Stimulated activated CD4-positive, alpha-beta T cell treated with anti-CD3 and anti-CD28 coated beads, TNF-alpha, amount 100 ng/mL, for 1 hour (primary cell): ENCODE data around the gene FARSB.
"Not testable (repeated sequence)": the region's sequence is repeated elsewhere in the genome, so short reads cannot be mapped to it uniquely, and the experiment has no call there.

Source experiments
- DNase-seq, 3 donors: peaks; one replicate each; pipeline ENCODE4 v3.0.0-alpha.2; 2020; ENCODE audit warnings: low read depth in 3 of 3, low spot score in 1 of 3

Gene FARSB

DNA sequence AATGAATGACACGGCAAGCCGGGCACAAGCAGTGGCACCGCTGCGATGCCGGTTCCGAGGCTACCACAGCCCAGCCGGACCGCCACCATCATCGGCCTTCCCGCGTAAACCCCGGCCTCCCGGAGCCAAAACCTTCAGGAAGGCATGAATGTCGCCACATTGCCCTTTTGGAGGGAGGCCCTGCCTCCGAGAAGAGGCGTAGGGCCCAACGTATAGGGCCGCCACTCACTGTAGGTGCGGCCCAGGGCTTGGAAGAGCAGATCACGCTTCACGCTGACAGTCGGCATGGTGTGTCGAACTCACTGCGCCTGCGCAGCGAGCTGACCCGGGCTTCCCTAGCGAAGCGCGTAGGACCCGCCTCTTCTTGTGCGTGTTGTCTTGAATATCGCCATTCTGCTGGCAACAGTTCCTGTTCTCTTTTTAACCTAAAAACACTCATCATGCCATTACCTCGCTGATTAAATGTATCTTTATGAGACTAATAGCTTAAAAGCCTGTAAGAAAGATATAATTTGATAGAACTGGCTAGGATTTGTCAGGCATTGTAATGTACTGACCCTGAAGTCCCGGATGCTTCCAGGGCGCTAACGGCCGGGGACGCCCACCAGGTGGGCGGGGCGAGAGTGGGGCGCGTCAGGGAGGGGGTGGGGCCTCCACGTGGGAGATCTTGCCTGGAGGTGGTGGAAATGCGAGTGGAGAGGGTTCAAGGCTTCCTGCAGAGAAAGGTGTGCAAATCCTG, at the start of gene FARSB:
Gene FARSB (minus strand): TSS at position 306 of the 739 bp plus-strand sequence. CDS start 19 bp downstream, at position 287.
- peak; percentile 84 to 91 (median 85) for DNase-seq

DNA sequence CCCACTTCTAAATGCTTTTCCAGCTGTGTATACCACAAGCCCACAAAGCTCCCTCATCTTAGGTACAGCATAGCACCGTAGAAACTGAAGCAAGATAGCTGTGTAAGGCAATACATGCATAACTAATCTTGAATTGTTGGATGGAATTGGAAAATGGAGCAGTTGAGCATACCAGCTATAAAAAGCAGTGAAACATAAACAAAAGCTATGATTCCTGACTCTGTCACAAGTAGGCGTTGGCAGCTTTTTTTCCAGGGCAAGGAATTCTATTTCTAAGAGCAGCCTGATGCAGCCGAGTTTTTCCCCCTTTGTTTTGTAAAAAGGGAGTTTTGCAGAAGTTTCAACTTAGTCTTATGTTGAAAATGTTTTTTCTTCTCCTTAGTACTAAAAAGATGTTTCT, 48.0 kb upstream of the FARSB start:
- no peak for DNase-seq

DNA sequence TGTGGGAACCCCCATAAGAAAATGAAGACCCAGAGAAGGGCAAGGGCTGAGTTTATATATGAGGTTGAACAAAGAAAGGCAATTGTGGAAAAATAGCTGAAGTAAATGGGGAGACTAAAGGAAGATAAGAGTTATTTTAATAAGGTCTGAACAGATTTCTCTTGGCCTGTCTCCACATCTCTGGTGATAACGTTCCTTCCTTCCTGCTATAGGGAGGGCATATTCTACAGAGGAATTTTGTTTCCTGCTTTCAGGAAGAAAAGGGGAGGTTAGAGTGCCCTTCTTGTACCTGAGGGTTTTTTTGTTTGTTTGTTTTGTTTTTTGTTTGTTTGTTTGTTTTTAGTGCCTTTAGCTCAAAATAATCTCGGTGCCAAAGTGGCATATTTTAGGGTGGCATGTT, 47.2 kb upstream of the FARSB start:
- DNase-seq = no peak

DNA sequence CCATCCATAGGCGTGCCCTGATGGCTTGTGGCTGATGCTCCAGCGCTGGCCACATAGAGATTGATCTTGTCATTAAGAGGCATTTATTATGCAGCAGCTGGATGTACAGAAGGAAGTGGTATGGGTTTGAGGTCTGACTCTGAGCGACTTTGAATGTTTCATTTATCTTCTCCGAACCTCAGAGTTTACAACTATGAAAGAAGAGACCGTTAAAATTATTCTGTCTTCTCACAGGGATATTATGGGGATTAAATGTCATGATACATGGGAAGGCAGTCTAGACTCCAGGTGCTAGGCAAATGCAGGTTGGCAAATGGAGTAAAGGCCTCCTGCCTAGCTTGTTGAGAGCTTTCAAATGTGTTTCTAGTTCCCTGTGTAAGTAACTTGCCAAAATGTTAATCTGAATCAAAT, 45.8 kb upstream of the FARSB start:
- DNase-seq = no peak

DNA sequence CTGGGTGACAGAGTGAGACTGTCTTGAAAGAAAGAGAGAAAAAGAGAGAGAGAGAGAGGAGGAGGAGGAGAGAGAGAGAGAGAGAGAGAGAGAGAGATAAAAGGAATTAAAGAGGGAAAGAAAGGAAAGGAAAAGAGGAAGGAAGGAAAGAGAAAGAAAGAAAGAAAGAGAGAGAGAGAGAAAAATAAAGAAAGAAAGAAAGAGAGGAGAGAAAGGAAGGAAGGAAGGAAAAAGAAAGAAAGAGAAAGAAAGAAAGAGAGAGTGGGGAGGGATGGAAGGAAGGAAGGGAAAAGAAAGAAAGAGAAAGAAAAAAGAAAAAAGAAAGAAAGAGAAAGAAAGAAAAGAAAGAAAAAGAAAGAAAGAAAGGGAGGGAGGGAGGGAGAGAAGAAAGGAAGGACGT, 45.3 kb upstream of the FARSB start:
- DNase-seq = no peak

DNA sequence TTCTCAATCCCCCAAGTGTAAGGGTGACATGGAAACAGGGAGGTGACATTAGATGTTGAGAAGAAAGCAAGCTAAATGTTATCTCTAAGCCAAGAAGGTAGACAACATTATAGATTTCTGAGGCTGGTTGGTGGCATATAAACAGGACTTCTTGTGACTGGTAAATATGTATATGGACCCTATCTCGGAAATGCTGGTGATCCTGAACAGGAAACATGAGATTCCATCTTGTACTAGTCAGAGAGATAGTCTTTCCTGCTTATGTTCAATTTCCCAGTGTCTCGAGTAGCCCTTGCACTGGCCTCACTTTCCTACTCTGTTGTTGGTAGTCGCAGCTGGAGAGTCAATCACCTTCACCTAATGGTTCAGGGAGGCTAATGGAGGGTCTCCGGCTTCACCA, 42.4 kb upstream of the FARSB start:
- DNase-seq = no peak

DNA sequence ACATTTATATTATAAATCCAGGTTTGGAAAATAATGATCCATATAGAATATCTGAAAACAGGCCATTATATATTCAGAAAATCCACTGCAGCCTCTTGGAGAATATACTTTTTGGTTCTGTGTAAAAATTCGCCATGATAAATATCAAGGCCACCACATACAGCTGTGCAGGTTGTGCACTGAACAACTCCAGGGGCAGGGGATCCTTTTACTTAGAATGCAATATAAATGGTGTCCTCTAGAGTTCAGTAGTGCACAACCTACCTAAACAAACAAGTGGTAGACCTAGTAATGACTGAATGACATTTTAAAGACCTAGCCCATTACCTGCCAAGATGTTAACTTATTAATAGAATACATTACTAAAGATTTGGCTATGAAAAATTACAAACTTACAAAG, 37.9 kb upstream of the FARSB start:
- DNase-seq = no peak

DNA sequence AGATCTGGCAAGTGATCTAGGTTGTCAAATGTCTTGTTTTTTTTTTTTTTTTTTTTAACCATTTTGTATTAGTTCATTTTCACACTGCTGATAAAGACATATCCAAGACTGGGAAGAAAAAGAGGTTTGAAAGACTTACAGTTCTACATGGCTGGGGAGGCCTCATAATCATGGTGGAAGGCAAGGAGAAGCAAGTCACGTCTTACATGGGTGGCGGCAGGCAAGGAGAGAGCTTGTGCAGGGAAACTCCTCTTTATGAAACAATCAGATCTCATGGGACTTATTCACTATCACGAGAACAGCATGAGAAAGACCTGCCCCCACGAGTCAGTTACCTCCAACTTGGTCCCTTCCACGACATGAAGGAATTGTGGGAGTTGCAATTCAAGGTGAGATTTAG, 37.5 kb upstream of the FARSB start:
- not testable (repeated sequence) for DNase-seq

DNA sequence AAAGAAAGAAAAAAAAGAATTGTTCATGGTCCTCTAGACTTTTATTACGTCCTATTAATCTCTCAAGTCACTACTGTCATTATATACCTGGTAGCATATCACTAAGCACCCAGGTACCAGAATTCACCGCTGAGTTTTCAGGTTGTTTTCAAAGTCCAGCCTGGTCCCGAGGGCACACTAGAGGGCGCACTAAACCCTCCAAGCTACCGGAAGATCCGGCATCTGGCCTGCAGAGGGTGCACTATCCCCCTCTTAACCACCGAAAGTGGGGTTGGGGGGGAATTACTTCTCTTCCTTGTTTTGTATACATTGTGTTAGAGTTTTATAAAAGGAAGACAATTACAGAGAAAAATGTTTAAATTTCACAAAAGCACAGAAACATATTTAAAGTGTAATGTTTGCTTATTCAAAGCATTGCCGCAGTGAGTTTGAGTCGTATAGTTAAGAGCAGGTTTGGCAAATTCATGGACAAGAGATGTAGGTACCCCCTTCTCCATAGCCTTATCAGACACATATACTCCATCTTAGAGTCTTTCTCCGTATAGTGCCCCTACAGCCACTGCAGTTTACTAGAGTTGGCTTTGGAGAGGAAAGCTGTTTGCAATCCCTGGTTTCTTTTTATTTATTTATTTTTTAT, 34.8 kb upstream of the FARSB start:
- peak; percentile 5 to 54 (median 43) for DNase-seq

DNA sequence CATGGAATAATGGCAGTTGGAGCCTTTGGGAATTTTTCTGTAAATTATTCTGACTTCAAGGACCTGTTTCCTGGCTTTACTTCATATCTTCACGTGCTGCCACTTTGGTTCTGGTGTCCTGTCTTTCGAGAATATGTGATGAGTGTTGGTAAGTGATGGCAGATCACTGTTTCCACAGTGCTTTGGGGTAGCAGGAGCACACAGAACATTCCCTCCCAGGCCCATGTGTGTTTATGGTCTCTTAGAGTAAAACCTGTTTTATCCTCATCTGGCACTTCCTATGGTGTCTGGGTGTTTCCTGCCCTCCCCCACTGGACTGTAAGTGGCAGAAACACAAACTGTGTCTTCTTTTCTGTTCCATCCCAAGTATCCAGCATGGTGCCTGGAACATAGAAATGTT, 33.4 kb upstream of the FARSB start:
- DNase-seq = no peak

DNA sequence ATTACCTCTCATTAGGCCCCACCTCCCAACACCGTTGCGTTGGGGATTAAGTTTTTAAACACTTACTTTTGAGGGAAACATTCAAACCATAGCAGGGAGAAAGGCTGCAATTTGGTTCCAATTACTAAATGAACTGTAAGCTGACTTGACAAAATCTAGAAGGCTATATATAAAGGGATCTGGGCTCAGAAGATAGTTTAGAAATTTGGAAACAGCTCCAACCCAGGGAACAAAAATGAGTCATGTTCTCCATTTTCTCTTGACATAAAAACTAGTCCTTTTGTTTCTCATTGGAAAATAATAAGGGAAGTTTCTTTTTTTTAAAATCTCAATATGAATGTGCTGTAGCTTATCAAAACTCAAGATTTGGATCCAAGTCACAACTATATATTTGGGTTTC, 33.0 kb upstream of the FARSB start:
- no peak for DNase-seq

DNA sequence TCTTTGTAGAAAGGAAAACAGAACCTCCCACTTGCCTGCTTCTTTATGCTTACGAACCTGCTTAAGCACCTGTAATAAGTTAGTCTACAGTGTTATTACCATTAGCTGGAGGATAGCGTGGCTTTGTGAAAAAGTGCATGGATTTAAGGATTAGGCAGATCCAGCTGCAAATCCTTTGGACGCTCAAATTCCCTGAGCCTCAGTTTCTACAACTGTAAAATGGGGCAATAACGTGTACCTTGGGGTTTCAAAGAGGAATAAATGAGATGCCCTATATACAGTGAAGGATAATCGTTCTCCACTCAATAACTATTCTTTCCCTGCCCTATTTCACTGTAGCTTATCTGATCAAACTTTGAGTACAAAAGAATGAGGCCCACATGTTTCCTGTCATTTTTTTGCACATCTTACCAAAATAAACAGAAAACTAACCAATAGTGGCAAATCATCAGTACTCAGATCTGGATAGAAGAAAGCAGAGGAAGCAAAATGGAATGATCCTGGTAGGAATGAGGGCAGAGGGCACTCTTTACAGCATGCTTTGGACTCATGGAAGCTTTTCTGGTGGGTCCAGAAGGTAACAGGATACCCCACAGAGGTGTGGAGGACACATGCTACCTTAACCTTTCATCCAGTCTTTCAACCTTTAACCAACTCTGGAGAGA, 30.3 kb upstream of the FARSB start:
- DNase-seq = no peak

DNA sequence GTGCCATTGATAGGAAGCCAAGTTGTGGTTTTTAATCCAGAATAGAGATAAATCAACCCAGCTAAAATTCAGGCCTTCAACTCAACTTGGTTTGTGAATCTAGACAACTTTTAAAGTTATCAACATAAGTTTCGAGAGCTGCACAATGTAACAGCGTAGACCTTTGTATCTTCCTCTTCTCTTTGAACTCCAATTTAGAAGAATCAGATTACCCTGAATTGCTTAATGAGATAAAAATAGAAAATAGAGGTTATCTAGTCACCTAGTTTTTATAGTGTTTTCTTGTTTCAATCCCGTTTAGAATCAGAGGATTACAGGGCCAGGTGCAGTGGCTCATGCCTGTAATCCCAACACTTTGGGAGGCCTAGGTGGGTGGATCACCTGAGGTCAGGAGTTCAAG, 27.9 kb upstream of the FARSB start:
- no peak for DNase-seq

DNA sequence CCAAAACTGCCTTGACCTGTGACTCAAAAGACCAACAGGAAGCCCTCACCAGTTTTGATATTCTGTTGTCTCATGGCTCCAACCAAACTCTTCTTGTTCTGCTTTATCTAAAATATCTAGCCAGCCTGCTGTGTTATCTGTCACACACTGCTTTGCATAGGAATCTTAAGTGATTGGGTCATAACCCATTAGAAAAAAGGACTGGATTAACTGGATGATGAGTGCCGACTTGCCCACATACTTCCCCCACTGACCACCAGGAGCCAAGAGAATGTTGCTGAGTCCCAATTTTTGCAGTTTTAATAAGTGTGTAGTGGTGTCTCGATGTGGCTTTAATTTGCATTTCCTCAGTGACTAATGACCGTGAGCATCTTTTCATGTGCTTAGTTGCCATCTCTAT, 22.1 kb upstream of the FARSB start:
- no peak for DNase-seq

DNA sequence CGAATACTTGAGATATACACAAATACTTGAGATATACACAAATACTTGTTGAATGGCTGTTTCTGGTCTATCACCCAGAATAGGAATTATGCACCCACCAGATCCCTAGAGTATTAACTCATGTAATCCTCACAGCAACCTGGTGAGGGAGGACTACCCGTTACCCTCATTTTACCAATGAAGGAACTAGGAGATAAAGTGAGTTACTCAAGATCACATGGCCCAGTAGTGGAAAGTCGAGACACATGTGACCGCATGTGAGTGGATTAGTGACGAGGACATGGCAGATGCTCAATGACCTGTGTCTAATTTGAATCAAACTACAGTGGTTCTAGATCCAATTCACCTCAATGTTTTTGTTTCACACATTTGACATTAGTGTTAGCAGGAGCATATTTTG, 18.0 kb upstream of the FARSB start:
- DNase-seq = no peak

DNA sequence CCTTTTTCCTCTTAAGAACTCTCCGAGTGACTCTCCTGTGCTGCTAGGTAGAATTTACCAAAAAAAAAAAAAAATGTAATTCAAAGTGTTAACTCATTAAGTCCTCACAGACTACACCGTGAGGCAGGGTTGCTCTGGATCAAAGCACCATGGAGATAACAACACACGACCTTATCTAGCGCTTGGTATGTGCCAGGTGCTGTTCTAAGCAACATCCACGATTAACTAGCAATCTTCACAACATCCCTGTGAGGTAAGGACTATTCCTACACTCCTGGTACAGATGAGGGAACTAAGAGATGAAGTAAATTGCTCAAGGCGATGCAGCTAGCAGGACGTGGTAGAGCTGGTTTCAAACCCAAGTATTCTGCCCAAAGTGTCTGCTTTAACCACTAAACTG, 17.4 kb upstream of the FARSB start:
- no peak for DNase-seq

DNA sequence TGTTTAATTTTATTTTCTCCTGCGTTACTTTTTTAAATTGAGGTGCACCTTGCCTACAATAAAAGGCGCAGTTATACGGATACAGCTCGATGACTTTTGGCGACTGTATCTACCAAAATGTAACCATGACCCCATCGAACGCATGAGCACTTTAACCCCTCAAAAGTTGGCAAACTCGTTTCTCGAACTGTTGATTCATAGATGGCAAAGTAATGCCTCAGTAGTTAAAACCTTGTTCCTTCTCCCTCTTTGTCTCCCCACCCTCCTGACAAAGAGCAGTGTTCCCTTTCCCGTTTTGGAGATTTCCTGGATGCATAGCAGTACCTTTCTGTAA, 16.1 kb upstream of the FARSB start:
- DNase-seq = no peak

DNA sequence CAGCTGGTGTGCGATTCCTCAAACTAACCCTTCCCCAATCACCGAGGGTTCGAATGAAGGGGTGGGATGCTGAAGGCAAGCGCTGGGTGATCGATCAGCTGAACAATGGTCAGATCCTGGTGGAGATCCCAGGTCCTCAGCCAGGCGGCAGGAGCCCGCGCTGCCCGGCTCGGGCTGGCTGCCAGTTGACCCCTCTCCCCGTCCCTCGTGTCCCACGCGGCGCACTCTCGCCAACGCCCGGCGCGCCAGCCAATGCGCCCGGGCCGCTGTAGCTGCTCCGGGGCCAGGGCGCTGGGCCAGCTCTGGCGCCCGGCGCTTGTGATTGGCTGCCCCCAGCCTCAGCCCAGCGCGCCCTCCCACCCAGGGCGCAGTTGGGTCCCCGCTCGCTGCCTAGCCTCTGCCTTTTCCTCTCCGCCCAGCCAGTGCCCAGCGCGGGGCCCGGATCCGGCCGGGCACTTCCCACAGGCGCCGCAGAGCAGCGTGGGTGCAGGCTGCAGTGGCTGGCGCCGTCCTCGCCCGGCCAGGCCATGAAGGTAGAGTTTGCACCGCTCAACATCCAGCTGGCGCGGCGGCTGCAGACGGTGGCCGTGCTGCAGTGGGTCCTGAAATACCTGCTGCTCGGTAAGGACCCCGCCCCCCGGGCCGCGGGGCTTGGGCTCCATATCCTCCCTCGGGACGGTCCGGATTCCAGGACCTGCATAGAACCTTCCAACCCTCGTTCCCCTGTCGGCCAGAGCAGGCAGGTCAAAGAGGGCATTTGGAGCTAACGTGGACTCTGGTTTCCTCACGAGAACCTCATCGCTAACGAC, 15.6 kb upstream of the FARSB start, which contains the start of gene MOGAT1:
Gene MOGAT1 (plus strand): TSS at position 400 of the 809 bp plus-strand sequence. CDS start 128 bp downstream, at position 528.
- DNase-seq = no peak

DNA sequence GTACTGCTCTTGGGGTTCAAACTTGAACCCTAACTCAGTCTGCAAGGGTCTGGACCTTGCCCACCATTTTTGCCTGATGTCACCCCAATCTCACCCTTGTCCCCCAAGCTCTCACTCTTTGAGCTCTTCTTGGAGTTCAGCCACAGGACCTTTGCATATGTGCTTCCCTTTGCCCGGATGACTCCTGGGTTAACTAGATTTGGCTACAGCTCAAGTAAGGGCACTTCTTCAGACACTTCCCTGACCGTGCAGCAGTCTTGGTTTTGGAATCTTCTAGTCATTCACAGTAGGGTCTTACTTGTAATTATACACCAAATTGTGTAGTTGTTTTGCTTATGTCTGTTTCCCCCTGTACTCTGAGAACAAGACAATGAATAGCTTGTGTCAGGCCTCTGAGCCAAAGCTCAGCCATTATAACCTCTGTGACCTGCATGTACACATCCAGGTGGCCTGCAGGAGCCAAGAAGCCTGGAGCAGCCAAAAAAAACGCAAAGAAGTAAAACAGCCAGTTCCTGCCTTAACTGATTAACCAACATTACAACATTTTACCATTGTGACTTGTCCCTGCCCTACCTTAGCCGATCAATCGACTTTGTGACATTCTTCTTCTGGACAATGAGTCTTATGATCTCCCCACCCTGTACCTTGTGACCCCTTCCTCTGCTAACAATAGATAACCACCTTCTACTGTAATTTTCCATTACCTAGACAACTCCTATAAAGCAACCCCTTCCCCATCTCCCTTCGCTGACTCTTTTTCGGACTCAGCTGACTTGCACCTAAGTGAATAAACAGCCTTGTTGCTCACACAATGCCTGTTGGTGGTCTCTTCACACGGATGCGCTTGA, 14.5 kb upstream of the FARSB start:
- no peak for DNase-seq

DNA sequence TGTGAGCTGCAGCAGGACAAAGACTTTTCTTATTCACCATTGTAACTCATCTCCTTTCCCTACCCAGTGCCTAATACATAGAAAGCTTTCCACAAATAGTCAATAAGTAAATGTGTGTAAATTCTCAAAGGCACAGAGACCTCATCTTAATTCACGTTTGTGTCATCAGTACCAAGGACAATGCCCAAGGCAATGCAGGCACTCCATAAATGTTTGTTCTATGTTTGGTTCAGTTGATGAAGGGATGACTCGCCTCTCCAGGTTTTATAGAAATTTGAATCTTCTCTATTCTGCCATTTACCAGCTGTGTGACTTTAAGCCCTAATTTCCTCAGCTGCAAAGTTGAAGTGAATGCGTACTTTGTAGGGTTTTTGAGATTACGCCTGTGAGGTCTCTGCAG, 13.5 kb upstream of the FARSB start:
- DNase-seq = no peak
